Measurements from ENCODE around the gene S100A5. TPM values are rescaled to one million over a fixed set of nuclear protein-coding genes. Genes with fewer than 3 reads are reported as not detected.
"Not testable (repeated sequence)": the region's sequence is repeated elsewhere in the genome, so short reads cannot be mapped to it uniquely, and the experiment has no call there.

Gene S100A5
- total RNA-seq, 1 experiment from 2014 or later: 6.0 TPM

DNA sequence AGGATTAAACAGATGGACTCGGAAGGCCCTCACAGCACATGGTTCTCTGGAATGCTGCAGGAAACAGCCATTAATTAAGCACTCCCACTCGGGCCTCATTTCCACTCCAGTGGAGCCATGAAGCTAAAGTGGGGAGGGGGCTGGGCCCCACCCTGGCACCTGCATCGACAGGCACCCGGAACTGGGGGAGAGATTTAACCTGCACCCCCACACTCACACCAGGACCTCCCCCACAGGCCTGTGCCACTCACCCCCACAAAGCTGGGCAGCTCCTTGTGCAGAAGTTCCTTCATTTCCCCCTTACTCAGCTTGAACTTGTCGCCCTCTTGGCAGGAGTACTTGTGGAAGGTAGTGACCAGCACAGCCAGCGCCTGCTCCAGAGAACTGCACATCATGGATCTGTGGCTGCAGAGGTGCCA, 22.8 kb upstream of the S100A5 start:
- ChIA-PET CTCF (interaction anchor here (1.5 kb wide), 1 partner anchor 9 kb away, joined by 5 read pairs; no protein-coding TSS in a partner anchor), POLR2A (interaction anchor here (1.0 to 4.6 kb wide), 2 partner anchors 23 to 29 kb away, joined by 3 to 114 read pairs; partner anchors contain the start of genes S100A5 and S100A6), RAD21 (ENCODE audit: low non-redundant PET in 1 of 2, low total read pairs in 2 of 2, uncharacterized antibody in 2 of 2, unreplicated experiment in 2 of 2) (no interaction called here)
- H3K9me2 ChIP-seq (ENCODE audit: insufficient read depth): no peaks in the 10 kb centered on the region
- no TSS peak for BruUV-seq (replicated peaks)
- peak overlapping the region; percentile 80 for H3K9ac ChIP-seq (ENCODE audit: low read length)
- no peaks in the 10 kb centered on the region for H3K36me3 ChIP-seq (ENCODE audit: control insufficient read depth in 1 of 2, insufficient read depth in 2 of 2, low read length in 2 of 2)
- no peaks in the 10 kb centered on the region for H3K27me3 ChIP-seq (ENCODE audit: insufficient read depth, low read length)
- ATAC-seq (no peak), DNase-seq (ENCODE audit: low read depth, low spot score) (no peak)
- peak overlapping the region; percentile 77 for H3K4me2 ChIP-seq (ENCODE audit: low read length)
- no peak overlapping the region for H3K4me3 ChIP-seq (replicated peaks in 1 of 2; ENCODE audit: low read depth in 1 of 2, low read length in 2 of 2)
- no peaks in the 10 kb centered on the region for H4K20me1 ChIP-seq (ENCODE audit: insufficient read depth)
- peaks cover 53 to 70% of the 10 kb centered on the region in 2 experiments for H3K4me1 ChIP-seq (ENCODE audit: control insufficient read depth in 1 of 2, insufficient read depth in 2 of 2, low read length in 2 of 2)
- no peaks in the 10 kb centered on the region for H3K79me2 ChIP-seq (ENCODE audit: insufficient read depth, low read length)
- intact Hi-C loops (cut with micrococcal nuclease): no loop called here
- TF ChIP-seq SP1 (IDR thresholded peaks at IDR 0.05; ENCODE audit: low read depth) (no peak), TCF7L2 (IDR thresholded peaks at IDR 0.05; ENCODE audit: borderline replicate concordance, extremely low read depth, insufficient read depth, insufficient read length) (no peak), EGR1 (IDR thresholded peaks at IDR 0.05; ENCODE audit: low read depth) (no peak)
- H3K27ac ChIP-seq (ENCODE audit: low read depth, low read length): peak overlapping the region; percentile 100
- H3K9me3 ChIP-seq (ENCODE audit: control insufficient read depth in 1 of 2, insufficient read depth in 1 of 2, low read depth in 1 of 2, low read length in 2 of 2): no peaks in the 10 kb centered on the region
- H2AFZ ChIP-seq (ENCODE audit: low read depth, low read length, poor library complexity, severe bottlenecking): no peak overlapping the region

DNA sequence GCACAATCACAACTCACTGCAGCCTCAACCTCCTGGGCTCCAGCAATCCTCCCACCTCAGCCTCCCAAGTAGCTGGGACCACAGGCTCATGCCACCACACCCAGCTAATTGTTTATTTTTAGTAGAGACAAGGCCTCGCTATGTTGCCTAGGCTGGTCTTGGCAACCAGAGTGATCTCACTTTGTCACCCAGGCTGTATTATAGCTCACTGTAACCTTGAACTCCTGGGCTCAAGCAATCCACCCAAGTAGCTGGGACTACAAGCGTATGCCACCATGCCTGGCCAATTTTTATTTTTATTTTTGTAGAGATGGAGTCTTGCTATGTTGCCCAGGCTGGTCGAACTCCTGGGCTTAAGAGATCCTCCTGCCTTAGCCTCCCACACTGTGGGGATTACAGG, 21.3 kb upstream of the S100A5 start:
- DNase-seq (ENCODE audit: low read depth, low spot score); H3K4me3 ChIP-seq (replicated peaks in 1 of 2; ENCODE audit: low read depth in 1 of 2, low read length in 2 of 2): not testable (repeated sequence)

More for the DNA sequence above, 21.3 kb upstream of the S100A5 start:
- H4K20me1 ChIP-seq (ENCODE audit: insufficient read depth); RAD21 ChIA-PET (ENCODE audit: low non-redundant PET in 1 of 2, low total read pairs in 2 of 2, uncharacterized antibody in 2 of 2, unreplicated experiment in 2 of 2); H3K27me3 ChIP-seq (ENCODE audit: insufficient read depth, low read length); H3K9me3 ChIP-seq (ENCODE audit: control insufficient read depth in 1 of 2, insufficient read depth in 1 of 2, low read depth in 1 of 2, low read length in 2 of 2); H2AFZ ChIP-seq (ENCODE audit: low read depth, low read length, poor library complexity, severe bottlenecking); intact Hi-C loops (cut with micrococcal nuclease); ATAC-seq; H3K9ac ChIP-seq (ENCODE audit: low read length); H3K4me2 ChIP-seq (ENCODE audit: low read length); H3K27ac ChIP-seq (ENCODE audit: low read depth, low read length); BruUV-seq (replicated peaks); H3K36me3 ChIP-seq (ENCODE audit: control insufficient read depth in 1 of 2, insufficient read depth in 2 of 2, low read length in 2 of 2); H3K79me2 ChIP-seq (ENCODE audit: insufficient read depth, low read length); H3K9me2 ChIP-seq (ENCODE audit: insufficient read depth): not testable (repeated sequence)
- peaks cover 40 to 56% of the 10 kb centered on the region in 2 experiments for H3K4me1 ChIP-seq (ENCODE audit: control insufficient read depth in 1 of 2, insufficient read depth in 2 of 2, low read length in 2 of 2)
- ChIA-PET POLR2A (interaction anchor here (1.0 to 1.3 kb wide), 4 partner anchors 10 to 30 kb away, joined by 3 to 8 read pairs (median 4); no protein-coding TSS in a partner anchor), CTCF (interaction anchor here (1.5 kb wide), 2 partner anchors 10 to 65 kb away, joined by 4 read pairs; partner anchors contain the start of gene S100A13)
